ENCODE results near the gene PRPF6.

Gene PRPF6

GRCh38 chr20:63957004-63957689, 23.8 kb upstream of the PRPF6 start:
- no peaks in the 10 kb centered on the region for H3F3A ChIP-seq (ENCODE audit: low read depth)
- H3K27me3 ChIP-seq (ENCODE audit: insufficient read depth, low read length, poor library complexity, severe bottlenecking): no peaks in the 10 kb centered on the region
- H3K9me2 ChIP-seq (replicated peaks; ENCODE audit: low read depth, low read length): no peaks in the 10 kb centered on the region
- H2AFZ ChIP-seq (ENCODE audit: low read length): peak overlapping the region; percentile 6
- peak overlapping the region; percentile 75 for H3K4me3 ChIP-seq (ENCODE audit: low read length, poor library complexity, severe bottlenecking)
- peaks cover 32% of the 10 kb centered on the region for H3K4me1 ChIP-seq (ENCODE audit: insufficient read depth, low read length, poor library complexity, severe bottlenecking)
- TF ChIP-seq, protein P1, sequence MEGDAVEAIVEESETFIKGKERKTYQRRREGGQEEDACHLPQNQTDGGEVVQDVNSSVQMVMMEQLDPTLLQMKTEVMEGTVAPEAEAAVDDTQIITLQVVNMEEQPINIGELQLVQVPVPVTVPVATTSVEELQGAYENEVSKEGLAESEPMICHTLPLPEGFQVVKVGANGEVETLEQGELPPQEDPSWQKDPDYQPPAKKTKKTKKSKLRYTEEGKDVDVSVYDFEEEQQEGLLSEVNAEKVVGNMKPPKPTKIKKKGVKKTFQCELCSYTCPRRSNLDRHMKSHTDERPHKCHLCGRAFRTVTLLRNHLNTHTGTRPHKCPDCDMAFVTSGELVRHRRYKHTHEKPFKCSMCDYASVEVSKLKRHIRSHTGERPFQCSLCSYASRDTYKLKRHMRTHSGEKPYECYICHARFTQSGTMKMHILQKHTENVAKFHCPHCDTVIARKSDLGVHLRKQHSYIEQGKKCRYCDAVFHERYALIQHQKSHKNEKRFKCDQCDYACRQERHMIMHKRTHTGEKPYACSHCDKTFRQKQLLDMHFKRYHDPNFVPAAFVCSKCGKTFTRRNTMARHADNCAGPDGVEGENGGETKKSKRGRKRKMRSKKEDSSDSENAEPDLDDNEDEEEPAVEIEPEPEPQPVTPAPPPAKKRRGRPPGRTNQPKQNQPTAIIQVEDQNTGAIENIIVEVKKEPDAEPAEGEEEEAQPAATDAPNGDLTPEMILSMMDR (conservative IDR thresholded peaks at IDR 0.05; ENCODE audit: low read length): peak; percentile 18; the same call in 1 of the 2 replicates
- no peak for TF ChIP-seq EZH2phosphoT487 (IDR thresholded peaks at IDR 0.05; ENCODE audit: borderline replicate concordance)
- H3K9me3 ChIP-seq (ENCODE audit: insufficient read depth, low read depth, low read length): no peaks in the 10 kb centered on the region
- peaks cover 40% of the 10 kb centered on the region for H3K79me2 ChIP-seq (ENCODE audit: insufficient read depth, low read length)
- no peaks in the 10 kb centered on the region for H3K36me3 ChIP-seq (ENCODE audit: insufficient read depth, low read length)
- H4K20me1 ChIP-seq (ENCODE audit: insufficient read depth, low read length, poor library complexity, severe bottlenecking): peaks cover 30% of the 10 kb centered on the region
- H3K4me2 ChIP-seq (ENCODE audit: low read depth, low read length, poor library complexity, severe bottlenecking): peak overlapping the region; percentile 82
- H3K9ac ChIP-seq (ENCODE audit: low read depth, low read length, poor library complexity, severe bottlenecking): peak overlapping the region; percentile 70

DNA sequence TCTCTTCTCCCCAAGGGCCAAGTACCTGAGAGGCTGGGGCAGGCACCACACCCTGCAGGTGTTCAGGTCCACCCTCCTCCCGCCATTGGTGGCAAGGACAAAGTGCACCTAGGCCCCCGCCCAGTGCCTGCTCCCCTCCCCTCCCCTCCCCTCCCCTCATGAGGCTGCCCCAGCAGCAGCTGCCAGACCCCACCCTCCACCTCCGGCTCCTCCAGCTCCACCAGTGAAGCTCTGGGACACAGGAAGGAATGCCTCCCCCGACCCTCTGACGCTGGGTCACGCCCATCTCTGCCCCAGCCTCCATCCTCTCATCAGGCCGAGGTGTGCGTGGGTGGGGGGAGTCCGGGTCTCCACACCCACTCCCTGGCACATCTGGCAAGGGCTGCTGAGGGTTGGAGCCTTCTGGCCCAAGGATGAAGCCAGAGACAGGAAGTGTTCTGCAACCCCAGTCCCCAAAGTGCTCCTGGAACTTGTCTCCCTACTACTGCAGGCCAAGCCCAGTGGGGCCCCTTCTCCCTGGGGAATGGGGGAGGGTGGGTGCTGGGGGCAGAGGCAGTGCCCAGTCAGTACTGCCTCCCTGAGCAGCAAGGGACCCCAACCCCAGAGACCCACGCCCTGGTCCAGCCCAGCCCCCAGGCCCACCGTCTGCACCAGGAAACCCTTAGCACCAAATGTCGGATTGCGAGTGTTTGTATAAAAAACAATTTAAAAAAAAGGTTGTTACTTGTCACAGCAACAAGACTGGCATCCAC, 23.1 kb upstream of the PRPF6 start:
- Histone ChIP-seq H3K9me3 (ENCODE audit: insufficient read depth, low read depth, low read length) (no peaks in the 10 kb centered on the region), H3F3A (ENCODE audit: low read depth) (no peaks in the 10 kb centered on the region), H3K36me3 (ENCODE audit: insufficient read depth, low read length) (no peaks in the 10 kb centered on the region), H3K9me2 (replicated peaks; ENCODE audit: low read depth, low read length) (no peaks in the 10 kb centered on the region), H3K79me2 (ENCODE audit: insufficient read depth, low read length) (peaks cover 33% of the 10 kb centered on the region), H3K4me3 (ENCODE audit: low read length, poor library complexity, severe bottlenecking) (peak overlapping the region; percentile 75), H2AFZ (ENCODE audit: low read length) (no peak overlapping the region), H4K20me1 (ENCODE audit: insufficient read depth, low read length, poor library complexity, severe bottlenecking) (peaks cover 23% of the 10 kb centered on the region), H3K27me3 (ENCODE audit: insufficient read depth, low read length, poor library complexity, severe bottlenecking) (no peaks in the 10 kb centered on the region), H3K4me1 (ENCODE audit: insufficient read depth, low read length, poor library complexity, severe bottlenecking) (peaks cover 31% of the 10 kb centered on the region), H3K9ac (ENCODE audit: low read depth, low read length, poor library complexity, severe bottlenecking) (peak overlapping the region; percentile 70), H3K4me2 (ENCODE audit: low read depth, low read length, poor library complexity, severe bottlenecking) (peak overlapping the region; percentile 82)
- TF ChIP-seq, protein P1 (conservative IDR thresholded peaks at IDR 0.05; ENCODE audit: low read length): no peak
- TF ChIP-seq EZH2phosphoT487 (IDR thresholded peaks at IDR 0.05; ENCODE audit: borderline replicate concordance): no peak

- Histone ChIP-seq H3K27me3 (ENCODE audit: insufficient read depth, low read length, poor library complexity, severe bottlenecking) (no peaks in the 10 kb centered on the region), H3F3A (ENCODE audit: low read depth) (no peaks in the 10 kb centered on the region), H3K4me1 (ENCODE audit: insufficient read depth, low read length, poor library complexity, severe bottlenecking) (peaks cover 30% of the 10 kb centered on the region), H2AFZ (ENCODE audit: low read length) (no peak overlapping the region), H3K9me2 (replicated peaks; ENCODE audit: low read depth, low read length) (no peaks in the 10 kb centered on the region), H3K79me2 (ENCODE audit: insufficient read depth, low read length) (peaks cover 27% of the 10 kb centered on the region), H3K4me3 (ENCODE audit: low read length, poor library complexity, severe bottlenecking) (no peak overlapping the region), H4K20me1 (ENCODE audit: insufficient read depth, low read length, poor library complexity, severe bottlenecking) (peaks cover 19% of the 10 kb centered on the region), H3K9me3 (ENCODE audit: insufficient read depth, low read depth, low read length) (no peaks in the 10 kb centered on the region), H3K36me3 (ENCODE audit: insufficient read depth, low read length) (no peaks in the 10 kb centered on the region), H3K9ac (ENCODE audit: low read depth, low read length, poor library complexity, severe bottlenecking) (peak overlapping the region; percentile 70), H3K4me2 (ENCODE audit: low read depth, low read length, poor library complexity, severe bottlenecking) (no peak overlapping the region)
- no peak for TF ChIP-seq EZH2phosphoT487 (IDR thresholded peaks at IDR 0.05; ENCODE audit: borderline replicate concordance)
These were observed 22.5 kb upstream of the PRPF6 start for GRCh38 chr20:63958471-63958870.

Measured in Loucy (cell line).